Body of pancreas (tissue), 4 donors: ENCODE measurements around the gene EML6. TPM values are rescaled to one million over a fixed set of nuclear protein-coding genes. Genes with fewer than 3 reads are reported as not detected.
A peak's percentile ranks its signal among the peaks of the same experiment; 100 is the strongest.

Source experiments
- ATAC-seq: fragments of 150-250 bp; one replicate; pipeline ENCODE4 v1.9.1; 2016
- DNase-seq, 4 donors: peaks; one replicate each; pipeline ENCODE4 v3.0.0-alpha.2; 2019
- H3K27ac ChIP-seq, 4 donors: fragments of 200-600 bp; sonication (generic); 1 replicate in 3 of 4; 2 replicates in 1 of 4; pipeline versions ENCODE4 v1.5.1 to v1.6.1; 2016 to 2019; ENCODE audit warnings: mild to moderate bottlenecking in 1 of 4, mixed read lengths in 1 of 4, moderate library complexity in 1 of 4
- H3K27me3 ChIP-seq, 2 donors: fragments of 200-600 bp; sonication (generic); one replicate each; pipeline ENCODE4 v1.6.0; 2016; ENCODE audit warnings: mild to moderate bottlenecking in 1 of 2
- H3K36me3 ChIP-seq, 2 donors: fragments of 200-600 bp; sonication (generic); replicated peaks in 1 of 2; 2 replicates each; pipeline ENCODE4 v1.5.1; 2016; ENCODE audit warnings: low read depth in 2 of 2; ENCODE audit not compliant: insufficient read depth in 1 of 2
- H3K4me1 ChIP-seq: fragments of 200-600 bp; sonication (generic); one replicate; pipeline ENCODE4 v1.6.0; 2016
- H3K4me3 ChIP-seq, 2 donors: fragments of 200-600 bp; sonication (generic); 1 replicate in 1 of 2; 2 replicates in 1 of 2; pipeline ENCODE4 v1.5.1; 2016 to 2019
- H3K9me3 ChIP-seq, 3 donors: fragments of 200-600 bp; sonication (generic); 1 replicate in 2 of 3; 2 replicates in 1 of 3; pipeline ENCODE4 v1.5.1; 2016
- CTCF ChIP-seq, 7 experiments: fragments of 450-650 bp in 4 of 7; fragments of 200-600 bp in 3 of 7; sonication (generic) in 3 of 7; IDR thresholded peaks; one replicate each; pipeline ENCODE4 v1.5.1; 2016 to 2019; ENCODE audit warnings: antibody characterized with exemption in 7 of 7
- POLR2A ChIP-seq, 3 donors: fragments of 450-650 bp; IDR thresholded peaks; one replicate each; pipeline ENCODE4 v1.6.1; 2016; ENCODE audit warnings: antibody characterized with exemption in 3 of 3, mild to moderate bottlenecking in 2 of 3
- WGBS, 2 donors: methylation state at CpG; one replicate each; pipeline ENCODE4 v1.1.5; 2017; 5-methylcytosine and 5-hydroxymethylcytosine counted together
- intact Hi-C: fragments of 100-400 bp; cut with DNase I; formaldehyde crosslinking; loops from one replicate; pipeline ENCODE4 v1.15.1; 2023
- small RNA-seq: library from RNA; depleted of rRNA; stranded (forward); fragments of <200 nt; gene quantifications from one replicate; pipeline ENCODE3, GENCODE V24; 2016
- total RNA-seq, 2 donors: library from RNA; depleted of rRNA; stranded (reverse); fragments of >200 nt; gene quantifications; one replicate each; pipeline ENCODE4 v1.1.0, GENCODE V29; 2016

EML6 gene
- total RNA-seq, 2 donors from 2014 or later, result 2.3 to 2.6 TPM

- intact Hi-C loops, result no loop called here
- peak overlapping the region in 2 of 4 donors; percentile 3 to 38 for H3K27ac ChIP-seq
Observed at GRCh38 chr2:55017428-55017827, 294.0 kb downstream of the EML6 start.

GRCh38 chr2:55017880-55018279 is 294.4 kb downstream of the EML6 start:
- ATAC-seq (no peak), DNase-seq (no peak)
- Histone ChIP-seq H3K9me3 (no peaks in the 10 kb centered on the region), H3K4me3 (no peak overlapping the region), H3K36me3 (no peaks in the 10 kb centered on the region), H3K27ac (peak overlapping the region in 2 of 4 donors; percentile 3 to 38), H3K4me1 (peaks cover 36% of the 10 kb centered on the region), H3K27me3 (no peaks in the 10 kb centered on the region)
- TF ChIP-seq POLR2A (IDR thresholded peaks at IDR 0.05), result no peak
- no peak for TF ChIP-seq CTCF (IDR thresholded peaks at IDR 0.05)
- intact Hi-C loops, result no loop called here
- 51 to 72% methylated on average over 3 of the region's 3 CpGs for WGBS, 2 donors

More at GRCh38 chr2:55017428-55017827, 294.0 kb downstream of the EML6 start:
- WGBS, 2 donors, result 95% methylated on average over 3 of the region's 3 CpGs
- DNase-seq (no peak), ATAC-seq (no peak)
- Histone ChIP-seq H3K4me1 (peaks cover 41% of the 10 kb centered on the region), H3K9me3 (no peaks in the 10 kb centered on the region), H3K27me3 (no peaks in the 10 kb centered on the region), H3K4me3 (no peak overlapping the region), H3K36me3 (no peaks in the 10 kb centered on the region)
- no peak for TF ChIP-seq CTCF (IDR thresholded peaks at IDR 0.05)
- no peak for TF ChIP-seq POLR2A (IDR thresholded peaks at IDR 0.05)

GRCh38 chr2:55018619-55019018 is 295.2 kb downstream of the EML6 start:
- H3K27ac ChIP-seq, result peak overlapping the region in 1 of 4 donors; percentile 38
- TF ChIP-seq CTCF (IDR thresholded peaks at IDR 0.05) (no peak), POLR2A (IDR thresholded peaks at IDR 0.05) (no peak)
- H3K36me3 ChIP-seq, result no peaks in the 10 kb centered on the region
- intact Hi-C loops, result no loop called here
- DNase-seq (no peak), ATAC-seq (no peak)
- H3K4me1 ChIP-seq, result peaks cover 29% of the 10 kb centered on the region
- no peaks in the 10 kb centered on the region for H3K9me3 ChIP-seq
- no peaks in the 10 kb centered on the region for H3K27me3 ChIP-seq
- no peak overlapping the region for H3K4me3 ChIP-seq
- 96 to 100% methylated on average over 1 of the region's 1 CpG for WGBS, 2 donors

GRCh38 chr2:55019526-55020258 is 296.2 kb downstream of the EML6 start:
- TF ChIP-seq CTCF (IDR thresholded peaks at IDR 0.05) (no peak), POLR2A (IDR thresholded peaks at IDR 0.05) (no peak)
- Histone ChIP-seq H3K4me1 (peaks cover 19% of the 10 kb centered on the region), H3K36me3 (no peaks in the 10 kb centered on the region), H3K4me3 (no peak overlapping the region), H3K27me3 (no peaks in the 10 kb centered on the region), H3K27ac (no peak overlapping the region), H3K9me3 (no peaks in the 10 kb centered on the region)
- no peak for ATAC-seq
- intact Hi-C loops, result loop anchor here (10.0 kb wide), 1 partner anchor 145 kb away; no protein-coding TSS in a partner anchor
- no peak for DNase-seq
- 70 to 87% methylated on average over 5 of the region's 5 CpGs for WGBS, 2 donors

Small RNAs within 50 kb of the gene (small RNA-seq; reads per million reads assigned to genes)
- gene RNU6-433P (not detected), gene RNU7-81P (not detected)
